Measurements from ENCODE around the gene NT5DC4. TPM values are rescaled to one million over a fixed set of nuclear protein-coding genes. Genes with fewer than 3 reads are reported as not detected.

Gene NT5DC4
- total RNA-seq, 1 experiment from 2014 or later, result not detected

DNA sequence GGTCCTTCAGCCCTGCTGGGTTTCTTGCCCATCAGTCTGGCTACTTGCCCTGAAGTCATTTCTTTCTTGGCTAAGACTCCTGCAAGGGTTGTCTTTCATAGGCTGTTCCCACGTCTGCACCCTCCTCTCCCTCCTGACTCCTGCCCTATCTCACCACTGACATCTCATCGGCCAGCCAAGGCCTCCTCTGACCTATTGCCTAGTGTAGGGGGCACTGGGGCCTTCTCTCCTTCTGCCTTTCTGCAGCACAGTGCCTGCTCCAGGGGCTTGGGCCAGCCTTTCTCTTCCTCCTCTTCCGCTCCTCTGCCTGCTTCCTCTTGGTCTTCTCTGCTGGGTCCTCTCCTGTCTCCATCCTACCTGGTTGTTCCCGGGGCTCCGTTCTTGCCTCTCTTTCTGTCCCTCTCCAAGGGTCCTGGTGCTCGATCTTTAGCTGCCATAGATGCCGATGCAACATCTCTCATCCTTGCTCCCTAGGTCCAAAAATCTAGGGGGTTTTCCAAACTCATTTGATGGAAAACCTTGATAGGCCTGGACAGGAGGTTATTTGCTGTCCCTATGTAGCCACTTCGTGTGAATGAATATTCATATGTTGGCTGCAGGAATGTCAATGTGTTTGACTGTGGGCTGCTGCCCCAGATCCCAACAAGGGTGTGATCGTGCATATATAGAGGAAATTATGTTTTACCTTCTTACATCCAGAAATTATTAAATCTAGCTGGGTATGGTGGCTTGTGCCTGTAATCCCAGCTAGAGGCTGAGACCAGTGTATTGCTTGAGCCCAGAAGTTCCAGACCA lies 9.7 kb upstream of the NT5DC4 start:
- H3K36me3 ChIP-seq (ENCODE audit: insufficient read depth, low read length, poor library complexity, severe bottlenecking), result no peaks in the 10 kb centered on the region
- intact Hi-C loops (cut with micrococcal nuclease; ENCODE audit: unreplicated experiment), result no loop called here
- no peaks in the 10 kb centered on the region for H3K4me1 ChIP-seq (ENCODE audit: insufficient read depth, low read length, poor library complexity, severe bottlenecking)
- POLR2A ChIA-PET (ENCODE audit: low non-redundant PET), result no interaction called here
- H3K9me3 ChIP-seq (ENCODE audit: low read depth, low read length, poor library complexity, severe bottlenecking), result no peaks in the 10 kb centered on the region
- H3K4me3 ChIP-seq (ENCODE audit: low read depth, low read length, poor library complexity, severe bottlenecking), result no peak overlapping the region
- CTCF ChIA-PET, result no interaction called here
- BruUV-seq (replicated peaks), result no TSS peak
- DNase-seq (ENCODE audit: low spot score), result no peak
- H3K27me3 ChIP-seq (replicated peaks; ENCODE audit: insufficient read depth, low read depth, low read length, poor library complexity), result no peaks in the 10 kb centered on the region
- TF ChIP-seq, protein P1, sequence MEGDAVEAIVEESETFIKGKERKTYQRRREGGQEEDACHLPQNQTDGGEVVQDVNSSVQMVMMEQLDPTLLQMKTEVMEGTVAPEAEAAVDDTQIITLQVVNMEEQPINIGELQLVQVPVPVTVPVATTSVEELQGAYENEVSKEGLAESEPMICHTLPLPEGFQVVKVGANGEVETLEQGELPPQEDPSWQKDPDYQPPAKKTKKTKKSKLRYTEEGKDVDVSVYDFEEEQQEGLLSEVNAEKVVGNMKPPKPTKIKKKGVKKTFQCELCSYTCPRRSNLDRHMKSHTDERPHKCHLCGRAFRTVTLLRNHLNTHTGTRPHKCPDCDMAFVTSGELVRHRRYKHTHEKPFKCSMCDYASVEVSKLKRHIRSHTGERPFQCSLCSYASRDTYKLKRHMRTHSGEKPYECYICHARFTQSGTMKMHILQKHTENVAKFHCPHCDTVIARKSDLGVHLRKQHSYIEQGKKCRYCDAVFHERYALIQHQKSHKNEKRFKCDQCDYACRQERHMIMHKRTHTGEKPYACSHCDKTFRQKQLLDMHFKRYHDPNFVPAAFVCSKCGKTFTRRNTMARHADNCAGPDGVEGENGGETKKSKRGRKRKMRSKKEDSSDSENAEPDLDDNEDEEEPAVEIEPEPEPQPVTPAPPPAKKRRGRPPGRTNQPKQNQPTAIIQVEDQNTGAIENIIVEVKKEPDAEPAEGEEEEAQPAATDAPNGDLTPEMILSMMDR (conservative IDR thresholded peaks at IDR 0.05; ENCODE audit: low read depth, low read length), result no peak
- no peak for TF ChIP-seq EZH2 (IDR thresholded peaks at IDR 0.05; ENCODE audit: borderline replicate concordance, low read depth, low read length, poor library complexity, severe bottlenecking)
- no peak overlapping the region for H3K27ac ChIP-seq (ENCODE audit: low read depth, low read length, poor library complexity, severe bottlenecking)

DNA sequence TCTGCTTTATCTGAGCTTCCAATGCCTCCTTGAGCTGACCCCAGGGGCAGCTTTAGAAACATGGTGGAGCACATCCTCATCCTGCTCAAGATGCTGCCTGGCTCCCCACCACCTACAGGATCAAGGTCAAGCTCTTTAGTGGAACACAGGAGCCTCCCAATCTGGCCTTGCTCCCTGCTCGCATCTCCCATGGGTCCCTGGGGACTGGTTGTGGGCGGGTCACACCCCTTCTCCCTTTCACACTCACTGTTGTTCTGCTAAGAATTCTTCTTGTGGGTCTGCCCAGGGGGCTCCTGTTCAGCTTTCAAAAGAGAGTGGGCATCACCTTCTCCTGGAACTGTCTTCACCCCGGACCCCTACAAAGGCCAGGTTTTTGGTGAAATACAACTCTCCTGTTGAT lies 8.4 kb upstream of the NT5DC4 start:
- DNase-seq (ENCODE audit: low spot score), result no peak
- H3K36me3 ChIP-seq (ENCODE audit: insufficient read depth, low read length, poor library complexity, severe bottlenecking), result no peaks in the 10 kb centered on the region
- H3K4me1 ChIP-seq (ENCODE audit: insufficient read depth, low read length, poor library complexity, severe bottlenecking), result no peaks in the 10 kb centered on the region
- intact Hi-C loops (cut with micrococcal nuclease; ENCODE audit: unreplicated experiment), result no loop called here
- ChIA-PET CTCF (no interaction called here), POLR2A (ENCODE audit: low non-redundant PET) (no interaction called here)
- no TSS peak for BruUV-seq (replicated peaks)
- no peaks in the 10 kb centered on the region for H3K27me3 ChIP-seq (replicated peaks; ENCODE audit: insufficient read depth, low read depth, low read length, poor library complexity)
- no peak for TF ChIP-seq EZH2 (IDR thresholded peaks at IDR 0.05; ENCODE audit: borderline replicate concordance, low read depth, low read length, poor library complexity, severe bottlenecking)
- TF ChIP-seq, protein P1 (conservative IDR thresholded peaks at IDR 0.05; ENCODE audit: low read depth, low read length), result no peak
- no peaks in the 10 kb centered on the region for H3K9me3 ChIP-seq (ENCODE audit: low read depth, low read length, poor library complexity, severe bottlenecking)
- no peak overlapping the region for H3K4me3 ChIP-seq (ENCODE audit: low read depth, low read length, poor library complexity, severe bottlenecking)
- H3K27ac ChIP-seq (ENCODE audit: low read depth, low read length, poor library complexity, severe bottlenecking), result no peak overlapping the region

DNA sequence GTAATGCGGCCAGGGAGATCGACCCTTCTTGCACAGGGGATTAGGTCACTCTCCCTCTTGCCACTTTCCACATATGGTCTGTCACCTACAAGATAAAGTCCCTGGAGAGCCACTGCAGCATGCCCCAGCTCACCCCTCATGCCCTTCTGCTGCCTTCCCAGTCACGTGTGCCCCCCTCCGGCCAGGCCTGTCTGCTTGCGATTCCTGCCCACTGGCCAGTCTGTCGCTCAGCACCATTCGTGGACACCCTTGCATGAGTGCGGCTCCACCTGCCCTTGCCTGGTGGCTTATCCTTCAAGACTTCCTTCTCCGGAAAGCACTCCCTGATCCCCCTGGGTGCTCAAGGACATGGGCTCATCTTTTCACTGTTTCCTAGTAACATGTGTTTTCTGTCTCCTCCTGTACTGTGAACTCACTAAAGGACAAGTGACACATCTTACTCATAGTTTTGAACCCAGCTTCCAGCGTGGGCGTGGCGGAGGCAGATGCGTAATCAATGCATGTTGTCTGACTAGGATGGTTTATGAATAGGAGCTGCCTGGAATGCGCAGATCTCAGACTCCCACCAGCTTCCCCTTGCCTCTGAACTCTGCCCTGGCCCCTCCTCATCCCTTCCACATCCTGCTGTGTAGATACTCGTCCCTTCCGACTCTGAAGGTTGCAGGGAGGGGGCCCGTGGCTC lies 7.8 kb upstream of the NT5DC4 start:
- Histone ChIP-seq H3K36me3 (ENCODE audit: insufficient read depth, low read length, poor library complexity, severe bottlenecking) (no peaks in the 10 kb centered on the region), H3K4me3 (ENCODE audit: low read depth, low read length, poor library complexity, severe bottlenecking) (no peak overlapping the region), H3K27ac (ENCODE audit: low read depth, low read length, poor library complexity, severe bottlenecking) (no peak overlapping the region), H3K27me3 (replicated peaks; ENCODE audit: insufficient read depth, low read depth, low read length, poor library complexity) (no peaks in the 10 kb centered on the region), H3K4me1 (ENCODE audit: insufficient read depth, low read length, poor library complexity, severe bottlenecking) (no peaks in the 10 kb centered on the region), H3K9me3 (ENCODE audit: low read depth, low read length, poor library complexity, severe bottlenecking) (no peaks in the 10 kb centered on the region)
- DNase-seq (ENCODE audit: low spot score), result no peak
- TF ChIP-seq, protein P1 (conservative IDR thresholded peaks at IDR 0.05; ENCODE audit: low read depth, low read length), result no peak
- TF ChIP-seq EZH2 (IDR thresholded peaks at IDR 0.05; ENCODE audit: borderline replicate concordance, low read depth, low read length, poor library complexity, severe bottlenecking), result no peak
- ChIA-PET CTCF (no interaction called here), POLR2A (ENCODE audit: low non-redundant PET) (no interaction called here)
- no TSS peak for BruUV-seq (replicated peaks)
- intact Hi-C loops (cut with micrococcal nuclease; ENCODE audit: unreplicated experiment), result no loop called here
